GM18526 (cell line): ENCODE results near the gene ITGB5.

Experiments
- POLR2A ChIP-seq: IDR thresholded peaks from 3 replicates; pipeline ENCODE4 v1.6.1; 2011; ENCODE audit not compliant: insufficient read length; ENCODE audit errors: extremely low read depth

Gene ITGB5

DNA sequence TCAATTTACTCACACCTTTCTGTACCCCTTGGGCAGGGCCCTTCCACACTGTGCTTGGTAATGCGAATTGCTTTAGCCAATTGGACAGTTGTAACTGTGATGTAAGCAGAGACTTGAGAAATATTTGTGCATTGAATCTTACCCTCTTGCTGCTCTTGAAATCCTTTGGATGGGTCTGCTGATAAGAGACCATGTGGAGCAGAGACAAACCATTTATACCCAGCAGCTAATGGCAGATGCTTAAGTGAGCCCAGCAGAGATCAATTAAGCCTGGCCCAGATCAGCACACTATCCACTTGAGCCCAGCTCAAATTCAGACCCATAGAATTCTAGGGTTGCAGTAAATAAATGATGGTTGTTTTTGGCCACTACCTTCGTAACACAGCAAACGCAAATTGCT is 28.1 kb upstream of the ITGB5 start:
- no peak for TF ChIP-seq POLR2A

DNA sequence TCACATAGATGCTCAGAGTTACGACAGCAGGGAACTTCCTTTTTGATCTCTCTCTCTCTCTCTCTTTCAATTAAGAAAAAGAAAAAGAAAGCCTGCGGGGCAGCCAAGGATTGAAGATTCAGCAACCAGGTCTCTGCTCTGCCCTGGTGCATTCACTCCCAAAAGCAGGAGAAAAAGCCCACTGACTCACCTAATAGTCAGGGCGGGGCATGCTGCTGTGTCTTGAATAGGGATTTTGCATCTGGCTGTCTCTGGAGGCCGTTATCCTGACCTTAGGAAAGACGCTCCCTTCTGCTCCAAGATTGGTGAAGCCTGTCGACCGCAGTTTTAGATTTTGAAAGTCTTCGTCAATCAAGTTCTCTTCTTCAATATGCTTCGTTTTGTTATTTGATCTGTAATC is 20.8 kb upstream of the ITGB5 start:
- TF ChIP-seq POLR2A = no peak

DNA sequence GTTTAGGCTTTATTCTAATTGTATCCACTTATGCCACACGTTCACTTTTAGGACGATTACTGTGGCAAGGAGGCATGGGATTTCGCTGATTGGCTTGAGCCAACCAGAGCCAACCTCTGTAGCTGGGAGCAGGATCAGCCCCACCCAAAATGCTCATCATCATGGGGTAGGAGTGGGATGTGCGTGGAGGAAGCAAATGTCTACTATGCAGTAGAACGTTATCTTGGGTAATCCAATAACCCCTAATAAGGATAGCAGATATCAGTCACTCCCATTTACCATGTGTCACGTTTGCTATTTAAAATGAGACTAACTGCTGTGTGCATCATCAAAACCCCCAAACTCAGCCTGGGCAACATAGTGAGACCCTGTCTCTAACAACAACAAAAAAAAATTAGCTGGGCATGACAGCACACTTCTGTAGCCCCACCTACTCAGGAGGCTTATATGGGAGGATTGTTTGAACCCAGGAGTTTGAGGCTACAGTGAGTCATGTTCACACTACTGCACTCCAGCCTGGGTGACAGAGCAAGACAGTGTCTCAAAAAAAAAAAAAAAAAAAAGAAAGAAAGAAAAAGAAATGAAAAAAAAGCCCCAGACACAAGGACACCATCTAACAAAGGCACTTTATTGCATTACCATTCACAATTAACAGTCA is 17.8 kb upstream of the ITGB5 start:
- no peak for TF ChIP-seq POLR2A

DNA sequence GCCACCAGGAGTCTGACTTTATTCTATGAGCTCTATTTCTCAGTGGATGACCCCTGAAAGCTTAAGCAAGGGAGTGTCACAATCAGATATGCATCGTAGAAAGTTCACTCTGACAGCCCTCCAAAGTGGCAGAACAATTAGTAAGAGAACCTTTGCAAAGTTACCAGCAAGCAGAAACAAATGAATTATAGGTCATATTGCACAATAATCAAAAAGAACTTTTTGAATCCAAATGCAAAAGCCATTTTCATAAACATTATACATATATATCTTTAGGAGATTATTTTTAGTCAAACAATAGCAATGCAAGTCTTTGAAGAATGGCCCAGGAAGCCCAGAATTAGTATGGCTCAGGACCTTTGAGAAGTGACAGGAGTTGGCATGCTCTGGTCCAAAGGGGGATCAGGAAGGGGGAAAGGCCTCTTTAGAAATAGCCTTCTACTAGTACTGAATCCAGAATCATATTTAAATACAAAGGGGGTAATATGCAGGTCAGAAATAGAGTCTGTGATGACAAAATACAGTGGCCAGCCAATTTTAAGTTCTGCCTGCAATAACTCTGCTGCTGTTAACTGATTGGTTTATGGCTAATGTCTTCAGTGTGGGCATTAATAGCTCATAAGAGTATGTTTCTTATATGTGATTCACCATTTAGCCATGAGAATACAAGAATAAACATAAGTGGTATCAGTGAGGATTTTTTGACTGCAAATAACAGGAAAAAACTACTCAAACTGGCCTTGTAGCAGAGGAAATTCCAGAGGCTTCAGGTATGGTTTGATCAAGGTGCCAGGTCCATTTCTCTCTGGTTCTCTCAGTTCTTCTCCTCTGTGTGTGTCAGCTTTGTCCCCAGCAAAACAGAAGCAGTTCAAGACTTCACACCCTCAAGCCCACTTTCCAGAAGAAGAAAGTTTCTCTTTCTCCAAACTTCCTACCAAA is 17.0 kb upstream of the ITGB5 start:
- no peak for TF ChIP-seq POLR2A

DNA sequence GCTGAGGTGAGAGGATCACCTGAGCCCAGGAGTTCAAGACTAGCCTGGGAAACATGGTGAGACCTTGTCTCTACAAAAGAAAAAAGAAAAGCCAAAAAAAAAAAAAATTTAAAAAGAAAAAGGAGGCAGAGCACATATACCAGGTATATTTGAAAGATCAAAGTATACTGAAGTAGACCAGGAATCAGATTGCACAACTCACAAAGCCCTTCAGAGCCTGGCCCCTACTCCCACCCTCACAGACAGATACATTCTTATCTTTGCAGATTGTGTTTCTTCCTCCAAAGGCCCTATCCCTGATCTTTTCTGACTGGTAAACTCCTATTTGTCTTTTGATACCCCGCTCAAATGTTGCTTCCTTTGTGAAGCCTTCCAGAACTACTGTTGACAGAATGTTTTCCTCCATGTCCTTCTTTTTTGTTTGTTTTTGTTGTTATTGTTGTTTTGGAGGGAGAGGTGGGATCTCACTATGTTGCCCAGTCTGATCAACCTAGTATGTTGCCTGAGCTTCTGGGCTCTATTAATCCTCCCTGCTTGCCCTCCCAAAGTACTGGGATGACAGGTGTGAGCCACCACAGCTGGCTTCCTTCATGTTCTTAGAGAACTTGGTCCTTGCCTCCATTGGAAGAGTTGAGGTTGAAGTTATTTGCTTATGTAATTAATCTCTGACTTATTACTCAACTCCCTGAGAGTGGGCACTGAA is 9.8 kb upstream of the ITGB5 start:
- no peak for TF ChIP-seq POLR2A

DNA sequence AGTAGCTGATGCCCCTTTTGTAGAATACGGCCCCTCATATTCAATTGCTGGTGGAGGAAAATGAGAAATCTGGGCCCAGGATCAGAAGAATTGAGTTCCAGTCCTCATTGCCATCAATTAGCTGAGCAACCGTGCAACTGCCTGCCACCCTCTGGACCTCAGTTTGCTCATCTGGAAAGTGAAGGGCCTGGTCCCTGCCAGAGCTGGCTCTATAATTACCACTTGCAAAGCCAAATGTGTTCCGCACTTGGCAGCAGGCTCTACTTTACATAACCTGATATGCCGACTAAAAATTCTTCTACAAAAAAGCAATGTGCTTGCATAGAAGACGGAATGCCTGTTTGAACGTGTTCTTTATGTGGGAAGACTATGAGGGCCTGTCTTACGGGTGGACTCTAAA is 8.6 kb upstream of the ITGB5 start:
- no peak for TF ChIP-seq POLR2A

DNA sequence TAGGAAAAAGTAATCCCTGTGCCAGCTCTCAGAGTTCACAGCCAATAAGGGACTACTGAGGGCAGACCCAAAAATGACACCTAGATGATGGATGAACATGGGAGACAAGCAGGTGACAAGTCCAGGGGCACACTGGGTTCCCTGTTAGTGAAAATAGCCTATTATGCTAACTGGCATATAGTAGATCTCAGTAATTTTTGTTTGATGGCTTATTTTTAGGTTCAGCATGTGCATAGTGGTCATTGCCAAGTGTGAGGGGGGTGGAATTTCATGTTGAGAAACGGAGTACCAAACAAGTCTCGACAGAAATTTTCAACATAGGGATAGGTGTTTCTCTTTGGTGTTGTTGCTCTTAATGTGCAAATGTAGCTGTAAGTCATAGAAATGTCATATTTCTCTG is 6.4 kb upstream of the ITGB5 start:
- TF ChIP-seq POLR2A = no peak

DNA sequence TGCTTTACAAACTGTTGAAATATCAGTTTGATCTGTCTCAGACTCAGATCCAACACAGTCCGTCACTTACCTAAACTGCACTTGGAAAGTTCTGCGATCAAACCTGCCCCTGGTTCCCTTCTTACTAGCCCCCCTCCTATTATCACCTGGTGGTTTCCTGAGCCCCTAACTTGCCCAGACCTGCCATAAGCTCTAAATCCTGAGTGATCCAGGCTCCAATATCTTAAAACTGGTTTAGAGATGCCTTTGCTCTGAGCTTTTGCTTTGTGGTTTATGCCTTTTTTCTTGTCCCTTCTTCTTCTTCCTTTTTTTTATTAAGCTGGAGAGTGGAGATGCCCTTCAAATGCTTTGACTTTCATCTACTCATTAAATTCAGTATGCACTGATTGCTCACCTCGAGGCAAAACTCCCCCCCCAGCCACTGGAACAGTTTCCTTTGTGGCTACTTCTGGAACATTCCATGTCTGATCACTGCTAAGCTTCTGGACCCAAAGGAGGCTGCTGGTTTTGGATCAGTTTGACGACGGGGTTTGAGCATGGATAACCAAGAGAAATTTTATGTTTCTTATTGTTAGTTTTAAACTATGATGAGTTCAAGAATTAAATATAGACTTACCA is 3.5 kb upstream of the ITGB5 start:
- no peak for TF ChIP-seq POLR2A

DNA sequence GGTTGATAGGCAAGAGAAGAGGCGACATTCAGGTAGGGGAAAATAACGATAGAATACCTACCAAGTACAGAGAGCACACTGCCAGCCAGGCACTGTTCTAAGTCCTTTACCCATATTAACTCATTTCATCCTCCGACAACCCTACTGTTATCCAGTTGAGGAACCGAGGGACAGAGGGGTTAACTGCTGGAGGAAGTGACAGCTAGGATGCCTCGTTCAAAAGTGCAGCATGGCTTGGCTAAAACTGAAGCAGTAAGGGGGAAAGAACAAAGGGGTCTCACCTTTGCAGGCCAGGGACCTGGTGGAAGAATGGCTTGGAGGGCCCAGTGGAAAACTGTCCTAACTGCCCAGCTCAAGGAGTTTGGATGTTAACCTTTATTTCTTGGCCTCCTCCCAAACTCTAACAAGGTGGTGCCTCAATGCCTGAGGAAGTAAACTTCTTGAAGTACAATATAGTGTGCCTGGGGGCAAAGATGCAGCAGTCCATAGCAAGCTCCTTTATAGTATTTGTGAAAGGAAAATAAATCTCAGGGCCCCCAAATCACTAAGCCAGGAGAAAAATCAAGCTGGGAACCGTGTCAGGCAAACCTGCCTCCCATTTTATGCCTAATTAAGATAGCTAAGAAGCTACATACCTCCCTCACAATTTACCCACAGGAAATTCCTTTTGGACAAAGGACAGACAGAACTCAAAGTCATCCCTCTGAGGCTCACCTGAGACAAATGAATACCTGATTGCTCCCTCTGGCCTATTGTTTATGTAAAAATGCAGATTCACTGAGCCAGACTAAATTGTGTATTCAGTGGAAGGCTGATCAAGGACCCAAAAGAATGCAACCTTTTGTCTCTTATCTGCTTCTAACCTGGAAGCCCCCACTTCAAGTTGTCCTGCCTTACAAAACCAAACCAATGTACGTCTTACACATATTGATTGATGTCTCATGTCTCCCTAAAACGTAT is 1.6 kb upstream of the ITGB5 start:
- TF ChIP-seq POLR2A = no peak

DNA sequence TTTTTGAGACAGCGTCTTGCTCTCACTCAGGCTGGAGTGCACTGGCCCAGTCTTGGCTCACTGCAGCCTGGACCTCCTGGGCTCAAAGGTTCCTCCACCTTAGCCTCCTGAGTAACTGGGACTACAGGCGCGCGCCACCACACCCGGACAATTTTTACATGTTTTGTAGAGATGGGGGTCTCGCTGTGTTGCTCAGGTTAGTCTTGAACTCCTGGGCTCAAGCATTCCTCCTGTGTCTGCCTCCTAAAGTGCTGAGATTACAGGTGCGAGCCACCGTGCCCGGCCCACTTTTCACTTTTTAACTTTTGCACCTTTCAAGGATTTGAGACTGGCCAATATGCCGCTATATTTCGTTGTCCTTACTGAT is 750 bp upstream of the ITGB5 start:
- TF ChIP-seq POLR2A = no peak

DNA sequence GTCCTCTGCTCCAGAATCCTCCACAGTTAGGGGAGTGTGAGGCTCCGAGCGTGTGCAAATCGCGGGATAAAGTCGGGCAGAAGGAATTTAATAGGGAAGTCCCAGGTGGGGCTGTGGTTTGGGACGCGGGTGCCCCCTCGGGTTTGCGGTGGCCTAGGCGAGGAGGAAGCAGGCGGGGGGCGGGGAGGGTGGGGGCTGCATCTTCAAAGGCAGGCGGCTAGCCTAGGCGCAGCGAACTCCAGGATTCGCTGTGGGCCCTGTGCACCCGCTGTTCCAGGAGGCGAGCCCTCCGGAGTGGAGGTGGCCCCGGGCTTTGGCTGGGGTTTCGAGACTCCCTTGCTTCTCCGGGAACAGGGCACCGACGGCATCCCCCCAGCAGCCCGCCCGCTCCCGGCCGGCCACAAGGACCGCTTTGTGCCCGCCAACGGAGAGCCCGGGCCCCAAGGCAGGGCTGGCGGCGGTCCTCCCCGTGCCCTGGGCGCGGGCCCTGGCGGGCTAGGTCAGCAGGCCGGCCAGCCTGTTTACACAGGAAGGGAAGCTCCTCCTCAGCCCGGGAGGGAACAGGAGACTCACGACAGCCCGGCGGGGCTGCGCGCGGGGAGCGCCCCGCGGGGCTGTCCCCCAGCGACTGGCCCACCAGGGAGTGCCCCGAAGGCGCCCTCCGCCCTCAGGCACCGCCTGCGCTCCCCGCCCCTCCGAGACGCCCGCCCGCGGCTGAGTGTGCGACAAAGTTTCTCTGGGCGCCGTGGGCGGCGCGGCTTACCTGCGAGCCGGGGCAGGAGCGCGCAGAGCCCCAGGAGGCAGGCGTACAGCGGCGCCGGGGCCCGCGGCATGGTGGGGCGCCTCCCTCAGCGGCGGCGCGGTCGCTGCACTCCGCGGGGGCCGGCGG is 753 bp downstream of the ITGB5 start:
- no peak for TF ChIP-seq POLR2A

DNA sequence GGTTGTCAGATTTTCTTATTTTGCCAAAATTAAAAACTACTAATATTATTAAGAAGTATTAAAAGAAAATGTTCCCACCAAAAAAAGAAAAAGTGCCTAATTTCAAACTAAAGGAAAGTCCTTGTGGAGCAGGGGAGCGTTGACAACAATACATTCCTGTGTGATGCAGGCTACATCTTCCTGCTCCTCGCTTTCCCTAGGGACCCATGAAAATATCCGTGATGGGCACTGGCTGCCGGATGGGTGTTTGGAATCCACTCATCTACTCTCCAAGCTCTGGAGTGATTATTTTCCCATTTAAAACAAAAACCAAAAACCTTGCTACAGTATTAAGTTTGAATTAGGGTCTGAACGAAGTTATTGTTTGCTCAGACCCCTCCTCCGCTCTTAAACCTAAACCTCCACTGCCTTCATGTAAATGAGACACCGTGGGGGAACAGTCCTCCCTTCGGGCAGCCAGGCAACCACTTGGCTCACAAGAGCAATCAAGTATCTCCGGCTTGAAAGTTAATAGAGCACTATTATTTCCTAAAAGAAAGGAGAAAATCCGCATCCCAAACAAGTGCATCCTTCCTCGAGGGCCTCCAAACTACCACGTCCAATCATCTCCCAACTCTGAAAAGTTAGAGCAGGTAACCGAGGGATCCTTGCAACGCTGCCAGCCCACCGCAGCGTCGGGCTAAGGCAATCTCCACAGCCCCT is 1.5 kb downstream of the ITGB5 start:
- TF ChIP-seq POLR2A = no peak
